22Rv1 (cell line): ENCODE results near the gene ANXA2.

ENCODE experiments used
- H3K27ac ChIP-seq: fragments of 450-650 bp; 2 replicates; pipeline ENCODE4 v1.5.1; 2017
- CTCF ChIP-seq: fragments of 450-650 bp; IDR thresholded peaks from 2 replicates; pipeline ENCODE4 v1.5.1; 2017; ENCODE audit warnings: mild to moderate bottlenecking
- ZFX ChIP-seq: fragments of 450-650 bp; IDR thresholded peaks from 2 replicates; pipeline ENCODE4 v1.6.1; 2017; ENCODE audit warnings: antibody characterized with exemption, borderline replicate concordance

Gene ANXA2

GRCh38 chr15:60399246-60399915 is 1.6 kb upstream of the ANXA2 start:
- TF ChIP-seq ZFX (no peak), CTCF (no peak)
- H3K27ac ChIP-seq: no peak overlapping the region

- no peak overlapping the region for H3K27ac ChIP-seq
- TF ChIP-seq CTCF (no peak), ZFX (no peak)
Observed at GRCh38 chr15:60396958-60397771, 621 bp downstream of the ANXA2 start.

GRCh38 chr15:60396560-60396957 is 1.2 kb downstream of the ANXA2 start:
- TF ChIP-seq CTCF: no peak
- no peak for TF ChIP-seq ZFX
- H3K27ac ChIP-seq: no peak overlapping the region

- no peak for TF ChIP-seq ZFX
- TF ChIP-seq CTCF: no peak
- no peak overlapping the region for H3K27ac ChIP-seq
Observed at GRCh38 chr15:60396100-60396499, 1.7 kb downstream of the ANXA2 start.

GRCh38 chr15:60395276-60396011 is 2.3 kb downstream of the ANXA2 start:
- no peak for TF ChIP-seq ZFX
- no peak for TF ChIP-seq CTCF
- H3K27ac ChIP-seq: no peak overlapping the region

GRCh38 chr15:60394689-60395097 is 3.1 kb downstream of the ANXA2 start:
- no peak overlapping the region for H3K27ac ChIP-seq
- TF ChIP-seq CTCF (no peak), ZFX (no peak)
